Vagina (tissue), 2 donors: Measurements from ENCODE around the gene TPX2.

Experiments used
- CTCF ChIP-seq, 3 experiments: fragments of 450-650 bp in 2 of 3; fragments of 200-600 bp in 1 of 3; sonication (generic) in 1 of 3; IDR thresholded peaks; one replicate each; pipeline ENCODE4 v1.5.1; 2017 to 2019; ENCODE audit warnings: antibody characterized with exemption in 3 of 3, mild to moderate bottlenecking in 2 of 3, moderate library complexity in 2 of 3
- POLR2A ChIP-seq, 2 donors: fragments of 450-650 bp; IDR thresholded peaks; one replicate each; pipeline ENCODE4 v1.6.1; 2017; ENCODE audit warnings: antibody characterized with exemption in 2 of 2, mild to moderate bottlenecking in 2 of 2, moderate library complexity in 2 of 2
- POLR2AphosphoS5 ChIP-seq, 2 donors: sonication (generic); formaldehyde crosslinking; IDR thresholded peaks; one replicate each; pipeline ENCODE4 v1.9.0; 2017; ENCODE audit warnings: antibody characterized with exemption in 2 of 2, mild to moderate bottlenecking in 2 of 2, low read depth in 1 of 2; ENCODE audit not compliant: insufficient read depth in 1 of 2

DNA sequence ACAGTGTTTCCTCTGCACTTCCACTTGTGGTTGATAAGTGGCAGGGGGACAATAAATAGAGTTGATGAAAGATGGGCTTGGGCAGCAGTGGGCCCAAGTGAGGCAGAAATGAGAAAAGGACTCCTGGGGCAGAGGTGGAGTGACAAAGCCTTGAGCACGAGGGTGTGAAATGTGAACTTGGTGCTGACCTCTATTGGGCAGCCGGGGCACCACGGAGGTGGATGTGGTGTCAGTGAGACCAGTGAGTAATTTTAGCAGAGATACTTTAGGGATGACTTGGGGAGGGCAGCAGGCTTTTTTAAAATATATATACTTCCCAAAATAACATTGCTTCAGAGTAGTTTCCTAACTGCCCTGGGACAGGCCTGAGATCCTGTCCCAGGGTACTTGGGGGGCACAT, 49.5 kb downstream of the TPX2 start:
- TF ChIP-seq POLR2AphosphoS5 (IDR thresholded peaks at IDR 0.05; ENCODE audit: insufficient read depth in 1 of 2, low read depth in 1 of 2) (no peak), CTCF (IDR thresholded peaks at IDR 0.05) (no peak), POLR2A (IDR thresholded peaks at IDR 0.05) (no peak)
